GM10847 (cell line): ENCODE results near the gene DGKD.

Source experiments
- POLR2A ChIP-seq: IDR thresholded peaks from 2 replicates; pipeline ENCODE4 v1.6.1; 2011; ENCODE audit not compliant: insufficient read length; ENCODE audit errors: extremely low read depth

Gene DGKD

DNA sequence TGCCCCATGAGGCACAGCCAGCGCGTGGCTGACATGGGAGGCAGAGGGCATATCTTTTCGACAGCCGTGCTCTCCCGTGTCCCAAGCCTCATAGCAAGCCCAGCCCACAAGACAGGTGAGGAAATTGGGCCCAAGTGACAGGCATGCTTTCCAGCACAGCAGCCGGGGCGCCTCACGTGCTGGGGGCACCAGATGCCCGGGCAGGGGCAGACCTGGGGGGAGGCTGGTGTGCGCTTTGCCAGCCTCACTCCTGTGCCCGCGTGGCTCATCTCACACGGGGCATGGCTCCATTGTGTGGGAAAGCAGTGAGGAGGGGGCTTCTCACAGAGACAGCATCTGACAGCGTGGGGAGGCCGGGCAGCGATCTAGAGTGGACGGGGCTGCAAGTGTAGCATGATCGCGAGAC, 119.1 kb downstream of the DGKD start:
- no peak for TF ChIP-seq POLR2A

DNA sequence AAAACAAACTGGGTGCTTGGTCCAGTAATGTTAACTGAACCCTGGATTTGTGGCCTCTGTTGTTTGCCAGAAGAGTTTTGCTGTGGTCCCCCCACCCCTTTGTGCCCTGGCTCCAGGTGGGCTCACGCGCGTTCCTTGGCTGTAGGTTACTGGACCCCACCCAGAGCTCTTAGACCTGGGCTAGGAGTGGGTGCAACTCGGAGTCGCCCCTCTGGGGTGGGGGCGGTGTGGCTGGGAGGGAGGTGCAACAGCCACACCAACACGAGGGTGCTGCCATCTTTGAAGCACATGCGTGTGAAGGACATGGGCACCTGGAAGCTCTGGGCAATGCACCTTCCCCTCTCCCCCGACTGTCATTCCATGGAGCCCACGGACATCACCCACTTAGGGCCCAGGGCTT, 119.6 kb downstream of the DGKD start:
- TF ChIP-seq POLR2A, result no peak

DNA sequence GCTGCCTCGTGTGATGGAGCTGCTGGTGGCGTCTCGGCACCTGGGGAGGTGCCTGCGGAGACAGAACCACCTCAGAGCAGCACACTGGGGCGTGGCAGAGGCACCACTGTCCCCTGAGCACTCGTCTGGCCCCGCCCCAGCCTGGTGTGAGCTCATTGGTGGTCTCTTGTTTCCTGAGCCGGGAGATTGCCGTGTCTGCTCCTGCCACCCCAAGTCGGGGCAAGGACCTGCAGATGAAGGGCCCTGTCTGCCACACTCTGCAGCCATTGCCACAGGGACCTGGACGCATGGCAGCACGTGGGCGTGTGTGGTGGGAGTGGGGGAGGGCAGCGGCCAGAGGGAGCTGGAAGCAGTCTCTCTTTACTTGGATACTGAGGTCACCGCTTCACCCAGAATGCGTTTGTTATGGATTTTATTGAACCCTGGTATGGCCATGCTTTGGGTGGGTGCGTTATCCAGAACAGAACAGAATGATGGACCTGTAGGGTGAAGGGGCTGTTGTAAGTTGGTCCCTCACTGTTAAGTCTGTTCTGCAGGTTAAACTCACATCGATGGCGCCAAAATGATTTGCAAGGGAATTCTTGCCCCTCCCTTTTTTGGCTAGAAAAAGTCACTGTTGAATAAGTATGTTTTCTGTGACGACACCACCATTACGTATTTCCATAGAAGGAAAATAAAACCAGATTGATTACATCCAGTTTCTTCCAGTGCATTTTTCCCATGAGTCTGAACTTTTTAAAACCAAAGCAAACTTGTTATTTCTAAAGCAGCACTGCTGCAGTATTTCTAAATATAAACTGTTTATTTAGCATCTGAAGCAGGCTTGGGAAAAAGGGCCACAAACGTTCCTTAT, 120.2 kb downstream of the DGKD start:
- no peak for TF ChIP-seq POLR2A

DNA sequence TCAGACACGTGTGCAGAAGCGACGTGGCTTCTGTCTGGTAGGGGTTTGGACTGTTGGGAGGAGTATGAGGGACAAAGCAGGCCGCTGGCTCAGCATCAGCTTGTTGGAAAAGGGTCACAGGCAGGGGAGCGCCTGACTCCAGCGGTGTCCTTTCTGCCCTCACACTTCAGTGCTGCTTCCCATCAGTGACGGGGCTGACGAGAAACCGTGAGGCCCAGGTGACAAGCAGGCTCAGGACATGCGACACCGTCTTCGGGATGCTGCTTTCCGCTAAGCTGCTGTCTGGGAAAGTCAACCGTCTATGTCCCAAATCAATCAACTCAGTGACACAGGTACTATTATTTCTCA, 121.7 kb downstream of the DGKD start:
- TF ChIP-seq POLR2A, result no peak

GRCh38 chr2:233476651-233477547, 122.6 kb downstream of the DGKD start:
- no peak for TF ChIP-seq POLR2A

GRCh38 chr2:233477548-233478433, 123.5 kb downstream of the DGKD start:
- TF ChIP-seq POLR2A, result no peak

DNA sequence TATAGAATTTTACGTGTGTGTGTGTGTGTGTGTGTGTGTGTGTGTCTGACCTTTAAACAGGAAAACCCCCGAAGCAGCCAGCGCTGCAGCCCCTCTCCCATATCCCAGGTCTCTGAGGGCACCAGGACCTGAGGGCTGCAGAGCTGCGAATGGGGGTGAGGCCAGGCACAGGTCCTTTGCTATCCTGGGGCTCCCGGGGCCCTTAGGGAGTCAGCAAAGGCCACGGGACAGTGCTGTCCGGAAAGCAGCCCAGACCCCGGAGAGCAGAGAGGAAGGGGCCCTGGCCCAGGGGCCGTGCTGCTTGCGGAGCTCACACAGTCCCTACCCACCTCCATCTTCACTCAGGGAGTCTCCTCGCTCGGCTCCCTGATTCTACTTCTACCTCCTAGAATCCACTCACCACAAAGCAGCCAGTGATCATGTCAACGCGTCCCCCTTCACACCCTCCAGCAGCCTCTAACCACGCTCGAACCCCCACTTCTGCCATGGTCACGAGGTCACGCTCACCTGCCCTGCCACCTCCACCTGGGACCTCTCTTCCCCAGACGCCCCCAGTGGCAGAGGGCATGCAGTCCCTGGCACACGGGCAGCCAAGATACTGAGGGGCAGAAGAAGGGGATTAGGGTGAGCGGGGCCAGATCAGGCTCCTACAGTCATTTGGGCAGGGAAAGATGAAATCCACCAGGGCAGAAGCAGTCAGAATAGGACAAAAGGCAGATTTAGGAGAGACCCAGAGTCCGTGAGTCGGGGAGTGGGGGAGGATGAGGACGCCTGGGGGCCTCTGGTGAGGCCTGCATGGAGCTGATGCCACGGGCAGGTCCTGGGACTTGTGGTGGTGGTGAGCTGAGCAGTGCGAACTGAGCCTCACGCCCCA, 125.6 kb downstream of the DGKD start:
- no peak for TF ChIP-seq POLR2A

- TF ChIP-seq POLR2A, result no peak
Observed at GRCh38 chr2:233480490-233481202, 126.4 kb downstream of the DGKD start.

- no peak for TF ChIP-seq POLR2A
Observed at GRCh38 chr2:233481368-233482142, 127.3 kb downstream of the DGKD start.

DNA sequence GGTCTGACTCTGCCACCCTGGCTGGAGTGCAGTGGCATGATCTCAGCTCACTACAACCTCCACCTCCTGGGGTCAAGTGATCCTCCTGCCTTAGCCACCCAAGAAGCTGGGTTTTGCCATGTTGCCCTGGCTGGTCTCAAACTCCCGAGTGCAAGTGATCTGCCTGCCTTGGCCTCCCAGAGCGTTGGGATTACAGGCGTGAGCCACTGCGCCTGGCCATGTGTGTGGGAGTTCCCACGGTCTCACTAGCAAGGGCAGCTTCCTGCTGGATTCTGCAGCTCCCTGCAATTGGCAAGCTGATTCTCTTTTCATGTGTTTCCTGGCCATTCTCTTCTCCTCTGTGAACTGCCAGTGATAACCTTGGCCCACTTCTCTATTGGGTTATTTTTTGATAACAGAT, 128.3 kb downstream of the DGKD start:
- TF ChIP-seq POLR2A, result no peak

DNA sequence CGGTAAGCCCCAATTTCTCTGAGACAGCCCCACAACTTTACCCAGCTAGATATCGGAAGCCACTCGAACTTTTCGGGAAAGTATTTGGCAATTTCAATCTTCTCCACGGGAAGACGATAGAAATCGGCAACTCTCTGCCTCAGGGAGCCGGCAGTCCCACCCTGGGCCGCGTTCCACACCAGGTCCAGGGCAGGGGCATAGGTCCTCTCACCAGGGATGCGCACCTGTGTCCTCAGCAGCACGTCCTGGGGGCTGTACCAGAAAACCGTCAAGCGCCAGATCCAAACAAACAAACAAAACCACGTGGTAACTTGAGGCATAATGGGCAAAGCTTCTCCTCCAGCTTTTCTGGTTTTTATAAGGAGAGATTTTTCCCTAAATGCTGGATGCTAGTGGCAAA, 131.4 kb downstream of the DGKD start:
- no peak for TF ChIP-seq POLR2A

DNA sequence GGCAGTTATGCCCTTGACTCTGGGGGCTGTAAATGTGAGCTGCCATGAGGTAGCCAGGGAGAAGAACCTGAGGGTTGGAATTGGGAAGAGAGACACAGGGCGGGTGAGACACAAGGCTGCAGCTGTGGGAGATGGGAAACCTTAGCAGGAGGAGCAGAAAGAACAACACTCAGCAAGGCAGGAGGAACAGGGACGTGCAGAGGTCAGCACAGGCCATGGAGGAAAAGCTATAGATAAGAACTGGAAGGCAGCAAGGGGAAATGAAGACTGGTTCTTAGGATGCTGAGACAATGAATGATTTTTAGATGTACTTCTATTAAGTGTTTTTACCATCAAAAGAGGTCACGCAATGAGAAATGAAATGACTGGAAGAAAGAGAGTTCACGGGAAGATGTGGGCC, 132.1 kb downstream of the DGKD start:
- no peak for TF ChIP-seq POLR2A
